Activated CD8-positive, alpha-beta memory T cell treated with anti-CD3 and anti-CD28 coated beads, Interleukin-2, amount 10 ng/mL, durations not matched to agents 7 days and 5 days (primary cell): ENCODE results near the gene MAN1C1. TPM values are rescaled to one million over a fixed set of nuclear protein-coding genes. Genes with fewer than 3 reads are reported as not detected.

Source experiments
- ATAC-seq: fragments of 150-1000 bp; cut with Tn5 transposase; one replicate; pipeline ENCODE4 v1.10.0; 2021; ENCODE audit warnings: moderate library complexity
- CTCF ChIA-PET: fragments of 350-600 bp; sonication (Branson Sonifier 250); formaldehyde crosslinking; loops from one replicate; lab custom pipeline; 2021; ENCODE audit warnings: antibody characterized with exemption; lab: Charles Lee
- DNase-seq: peaks from one replicate; pipeline ENCODE4 v3.0.0-alpha.2; 2020
- H3K27ac Mint-ChIP-seq: one replicate; pipeline ENCODE4 v1.8.0; 2021; ENCODE audit warnings: mild to moderate bottlenecking, mixed read lengths
- H3K27me3 Mint-ChIP-seq: one replicate; pipeline ENCODE4 v1.8.0; 2021; ENCODE audit warnings: mixed read lengths
- H3K36me3 Mint-ChIP-seq: one replicate; pipeline ENCODE4 v1.8.0; 2021; ENCODE audit warnings: mild to moderate bottlenecking, mixed read lengths
- H3K4me1 Mint-ChIP-seq: one replicate; pipeline ENCODE4 v1.8.0; 2021; ENCODE audit warnings: mixed read lengths
- H3K4me3 Mint-ChIP-seq: one replicate; pipeline ENCODE4 v1.8.0; 2021; ENCODE audit warnings: mild to moderate bottlenecking, moderate library complexity, mixed read lengths
- H3K9me3 Mint-ChIP-seq: one replicate; pipeline ENCODE4 v1.8.0; 2022; ENCODE audit warnings: low read depth, mixed read lengths
- total RNA-seq, 2 experiments: library from RNA; stranded (reverse); gene quantifications; one replicate each; pipeline ENCODE4 v1.2.3, GENCODE V29; 2021

MAN1C1 gene
- total RNA-seq, 2 experiments from 2014 or later = 15.5 to 20.0 TPM

GRCh38 chr1:25782608-25783201 is 166.1 kb downstream of the MAN1C1 start:
- H3K9me3 Mint-ChIP-seq = no peaks in the 10 kb centered on the region
- no peak overlapping the region for H3K4me3 Mint-ChIP-seq
- DNase-seq = no peak
- H3K27me3 Mint-ChIP-seq = no peaks in the 10 kb centered on the region
- H3K36me3 Mint-ChIP-seq = no peaks in the 10 kb centered on the region
- H3K4me1 Mint-ChIP-seq = no peaks in the 10 kb centered on the region
- ATAC-seq = no peak
- CTCF ChIA-PET = no interaction called here
- no peak overlapping the region for H3K27ac Mint-ChIP-seq

- DNase-seq (no peak), ATAC-seq (no peak)
- H3K27me3 Mint-ChIP-seq = no peaks in the 10 kb centered on the region
- no peaks in the 10 kb centered on the region for H3K4me1 Mint-ChIP-seq
- H3K9me3 Mint-ChIP-seq = no peaks in the 10 kb centered on the region
- H3K27ac Mint-ChIP-seq = no peak overlapping the region
- H3K36me3 Mint-ChIP-seq = no peaks in the 10 kb centered on the region
- CTCF ChIA-PET = interaction anchor here (1.4 kb wide), 1 partner anchor 11 kb away, joined by 4 read pairs; no protein-coding TSS in a partner anchor
- H3K4me3 Mint-ChIP-seq = no peak overlapping the region
Measured at GRCh38 chr1:25784575-25785051, 168.0 kb downstream of the MAN1C1 start.

- no peak for DNase-seq
- CTCF ChIA-PET = interaction anchor here (1.4 kb wide), 1 partner anchor 10 kb away, joined by 4 read pairs; no protein-coding TSS in a partner anchor
- peaks cover 5% of the 10 kb centered on the region for H3K27me3 Mint-ChIP-seq
- no peak overlapping the region for H3K27ac Mint-ChIP-seq
- no peaks in the 10 kb centered on the region for H3K36me3 Mint-ChIP-seq
- H3K9me3 Mint-ChIP-seq = no peaks in the 10 kb centered on the region
- no peak for ATAC-seq
- H3K4me3 Mint-ChIP-seq = no peak overlapping the region
- H3K4me1 Mint-ChIP-seq = no peaks in the 10 kb centered on the region
Measured at GRCh38 chr1:25785333-25786067, 168.9 kb downstream of the MAN1C1 start.

GRCh38 chr1:25786887-25787759 is 170.5 kb downstream of the MAN1C1 start:
- DNase-seq = no peak
- no peak for ATAC-seq
- Mint-ChIP-seq H3K4me3 (no peak overlapping the region), H3K27me3 (peaks cover 5% of the 10 kb centered on the region), H3K36me3 (no peaks in the 10 kb centered on the region), H3K9me3 (no peaks in the 10 kb centered on the region), H3K27ac (no peak overlapping the region), H3K4me1 (no peaks in the 10 kb centered on the region)
- CTCF ChIA-PET = interaction anchor here (0.6 to 0.9 kb wide), 2 partner anchors 178 to 334 kb away, joined by 3 read pairs; no protein-coding TSS in a partner anchor

- H3K4me3 Mint-ChIP-seq = no peak overlapping the region
- no peak for DNase-seq
- H3K36me3 Mint-ChIP-seq = no peaks in the 10 kb centered on the region
- no peak for ATAC-seq
- peaks cover 5% of the 10 kb centered on the region for H3K27me3 Mint-ChIP-seq
- H3K4me1 Mint-ChIP-seq = no peaks in the 10 kb centered on the region
- H3K27ac Mint-ChIP-seq = no peak overlapping the region
- CTCF ChIA-PET = interaction anchor here (0.6 to 0.9 kb wide), 2 partner anchors 179 to 335 kb away, joined by 3 read pairs; no protein-coding TSS in a partner anchor
- no peaks in the 10 kb centered on the region for H3K9me3 Mint-ChIP-seq
Measured at GRCh38 chr1:25787760-25788166, 171.2 kb downstream of the MAN1C1 start.

GRCh38 chr1:25790472-25790871 is 173.9 kb downstream of the MAN1C1 start:
- H3K36me3 Mint-ChIP-seq = no peaks in the 10 kb centered on the region
- H3K4me1 Mint-ChIP-seq = no peaks in the 10 kb centered on the region
- CTCF ChIA-PET = no interaction called here
- H3K27me3 Mint-ChIP-seq = peaks cover 15% of the 10 kb centered on the region
- no peak overlapping the region for H3K4me3 Mint-ChIP-seq
- H3K9me3 Mint-ChIP-seq = no peaks in the 10 kb centered on the region
- no peak overlapping the region for H3K27ac Mint-ChIP-seq
- DNase-seq (no peak), ATAC-seq (no peak)

GRCh38 chr1:25792115-25792514 is 175.5 kb downstream of the MAN1C1 start:
- H3K36me3 Mint-ChIP-seq = no peaks in the 10 kb centered on the region
- no peak overlapping the region for H3K27ac Mint-ChIP-seq
- no peak for DNase-seq
- peaks cover 21% of the 10 kb centered on the region for H3K27me3 Mint-ChIP-seq
- H3K4me3 Mint-ChIP-seq = no peak overlapping the region
- ATAC-seq = no peak
- no peaks in the 10 kb centered on the region for H3K9me3 Mint-ChIP-seq
- peaks cover 14% of the 10 kb centered on the region for H3K4me1 Mint-ChIP-seq
- CTCF ChIA-PET = interaction anchor here (2.1 kb wide), 1 partner anchor 19 kb away, joined by 7 read pairs; no protein-coding TSS in a partner anchor

GRCh38 chr1:25793585-25794170 is 177.1 kb downstream of the MAN1C1 start:
- H3K4me1 Mint-ChIP-seq = peaks cover 21% of the 10 kb centered on the region
- CTCF ChIA-PET = interaction anchor here (0.8 to 6.5 kb wide), 5 partner anchors 11 to 183 kb away, joined by 3 to 75 read pairs (median 4); no protein-coding TSS in a partner anchor
- DNase-seq = no peak
- H3K36me3 Mint-ChIP-seq = no peaks in the 10 kb centered on the region
- peaks cover 30% of the 10 kb centered on the region for H3K27me3 Mint-ChIP-seq
- no peaks in the 10 kb centered on the region for H3K9me3 Mint-ChIP-seq
- H3K4me3 Mint-ChIP-seq = no peak overlapping the region
- H3K27ac Mint-ChIP-seq = no peak overlapping the region
- ATAC-seq = no peak

GRCh38 chr1:25794325-25794724 is 177.7 kb downstream of the MAN1C1 start:
- no peak for ATAC-seq
- DNase-seq = no peak
- H3K4me1 Mint-ChIP-seq = peaks cover 21% of the 10 kb centered on the region
- H3K36me3 Mint-ChIP-seq = no peaks in the 10 kb centered on the region
- CTCF ChIA-PET = interaction anchor here (0.8 to 6.5 kb wide), 4 partner anchors 10 to 184 kb away, joined by 3 to 75 read pairs (median 6); no protein-coding TSS in a partner anchor
- no peaks in the 10 kb centered on the region for H3K9me3 Mint-ChIP-seq
- peaks cover 32% of the 10 kb centered on the region for H3K27me3 Mint-ChIP-seq
- no peak overlapping the region for H3K4me3 Mint-ChIP-seq
- H3K27ac Mint-ChIP-seq = no peak overlapping the region

- H3K4me1 Mint-ChIP-seq = peaks cover 21% of the 10 kb centered on the region
- ATAC-seq (no peak), DNase-seq (no peak)
- no peaks in the 10 kb centered on the region for H3K36me3 Mint-ChIP-seq
- CTCF ChIA-PET = interaction anchor here (1.5 to 6.5 kb wide), 4 partner anchors 10 to 184 kb away, joined by 4 to 75 read pairs (median 6); no protein-coding TSS in a partner anchor
- peaks cover 29% of the 10 kb centered on the region for H3K27me3 Mint-ChIP-seq
- H3K9me3 Mint-ChIP-seq = no peaks in the 10 kb centered on the region
- no peak overlapping the region for H3K4me3 Mint-ChIP-seq
- no peak overlapping the region for H3K27ac Mint-ChIP-seq
Measured at GRCh38 chr1:25795211-25795610, 178.6 kb downstream of the MAN1C1 start.

GRCh38 chr1:25795946-25796810 is 179.6 kb downstream of the MAN1C1 start:
- Mint-ChIP-seq H3K27ac (peak overlapping the region; percentile 73), H3K4me1 (peaks cover 26% of the 10 kb centered on the region), H3K4me3 (no peak overlapping the region)

More at GRCh38 chr1:25795946-25796810, 179.6 kb downstream of the MAN1C1 start:
- H3K36me3 Mint-ChIP-seq = no peaks in the 10 kb centered on the region
- no peaks in the 10 kb centered on the region for H3K9me3 Mint-ChIP-seq
- CTCF ChIA-PET = interaction anchor here (0.9 to 6.5 kb wide), 6 partner anchors 11 to 185 kb away, joined by 4 to 75 read pairs (median 4); no protein-coding TSS in a partner anchor
- ATAC-seq (peak; percentile 52), DNase-seq (peak; percentile 72)
- peaks cover 35% of the 10 kb centered on the region for H3K27me3 Mint-ChIP-seq
